H1 (cell line): ENCODE results near the gene SLC12A7. TPM values are rescaled to one million over a fixed set of nuclear protein-coding genes. Genes with fewer than 3 reads are reported as not detected.

Experiments used
- ATF2 ChIP-seq: IDR thresholded peaks from 2 replicates; pipeline ENCODE4 v1.6.1; 2012; ENCODE audit warnings: low read length, inconsistent platforms
- BCL11A ChIP-seq, 2 experiments: IDR thresholded peaks; one replicate each; pipeline ENCODE4 v1.6.1; 2011; ENCODE audit warnings: low read depth in 2 of 2, low read length in 2 of 2, mild to moderate bottlenecking in 2 of 2
- EGR1 ChIP-seq: IDR thresholded peaks from 2 replicates; pipeline ENCODE4 v1.6.1; 2011; ENCODE audit warnings: low read depth, low read length, borderline replicate concordance
- EZH2 ChIP-seq: fragments of 200-600 bp; sonication (generic); IDR thresholded peaks from 2 replicates; pipeline ENCODE4 v1.7.1; 2012; ENCODE audit warnings: low read depth, mild to moderate bottlenecking, moderate library complexity, low read length, inconsistent platforms; ENCODE audit not compliant: severe bottlenecking
- GABPA ChIP-seq: IDR thresholded peaks from 2 replicates; pipeline ENCODE4 v1.6.1; 2011; ENCODE audit warnings: mild to moderate bottlenecking, low read length, moderate library complexity, borderline replicate concordance; ENCODE audit not compliant: insufficient read depth
- NRF1 ChIP-seq: IDR thresholded peaks from 2 replicates; pipeline ENCODE4 v1.6.1; 2011; ENCODE audit warnings: mild to moderate bottlenecking, low read depth, low read length, improper control_type of control experiment
- PHF8 ChIP-seq: fragments of 200-600 bp; sonication (generic); conservative IDR thresholded peaks from 2 replicates; pipeline ENCODE4 v1.7.1; 2012; ENCODE audit warnings: low read depth, mild to moderate bottlenecking, inconsistent platforms, low read length, moderate library complexity
- POU5F1 ChIP-seq: IDR thresholded peaks from 2 replicates; pipeline ENCODE4 v1.6.1; 2011; ENCODE audit warnings: low read depth, mild to moderate bottlenecking, low read length, moderate library complexity
- polyA plus RNA-seq, 7 experiments: library from polyadenylated mRNA; depleted of rRNA in 3 of 7; stranded (reverse) in 5 of 7; unstranded in 2 of 7; fragments of >200 nt in 5 of 7; fragments of 200-250 nt in 2 of 7; gene quantifications; 1 replicate in 5 of 7; 2 replicates in 1 of 7; 4 replicates in 1 of 7; pipeline versions ENCODE4 v1.2.1 to v1.2.3, GENCODE V29; 2011 to 2013; ENCODE audit warnings: missing spikeins in 2 of 7, mixed read lengths in 2 of 7
- total RNA-seq: library from RNA; stranded (reverse); fragmentation: NEBNext Ultra II Directional; extraction: Animal tissue kit (Norgen Biotek cat#: 25700); gene quantifications from 2 replicates; pipeline ENCODE4 v1.2.1, GENCODE V29; 2021

The SLC12A7 gene
- total and polyA plus RNA-seq, 2 of the 8 experiments (the other 6 are each of a cell fraction or from before 2014, with no cell fraction given) = 23.5 to 39.7 TPM

GRCh38 chr5:1109542-1110306, 2.1 kb downstream of the SLC12A7 start (continued):
- TF ChIP-seq NRF1 (no peak), EZH2 (no peak), ATF2 (no peak), GABPA (no peak), POU5F1 (no peak), BCL11A (IDR thresholded peaks at IDR 0.05; ENCODE audit: low read depth in 2 of 2, low read length in 2 of 2) (no peak), PHF8 (no peak), EGR1 (no peak)
- TF ChIP-seq, all 59 proteins: peak for 0
